ENCODE results near the gene HIBCH.

The HIBCH gene

DNA sequence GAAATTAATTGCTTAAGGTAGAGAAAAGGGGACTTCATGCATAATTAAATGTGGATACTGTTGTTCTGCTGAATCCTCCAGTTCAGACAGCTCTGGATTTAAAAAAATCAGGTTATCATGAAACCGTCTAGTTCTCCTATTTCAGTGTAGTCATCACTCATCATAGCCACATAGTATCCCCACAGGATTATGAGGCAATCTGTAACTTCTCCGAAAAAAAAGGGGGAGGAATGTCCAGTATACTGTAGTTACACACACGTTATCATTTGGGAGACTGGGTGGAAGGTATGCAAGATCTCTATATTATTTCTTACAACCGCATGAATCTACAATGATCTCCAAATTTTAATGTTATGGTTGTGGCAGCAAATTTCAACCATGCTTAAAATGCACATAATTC is 114.0 kb downstream of the HIBCH start:
- Histone ChIP-seq H3K4me1 (ENCODE audit: control insufficient read depth in 2 of 2, insufficient read depth in 1 of 2, low read depth in 1 of 2, low read length in 2 of 2) (no peaks in the 10 kb centered on the region), H2BK5ac (ENCODE audit: low read length) (no peak overlapping the region), H2BK120ac (ENCODE audit: low read depth, low read length) (no peak overlapping the region), H4K91ac (ENCODE audit: low read depth, low read length, poor library complexity) (no peak overlapping the region), H3K14ac (ENCODE audit: low read length) (no peak overlapping the region), H3K27me3 (ENCODE audit: control insufficient read depth in 3 of 3, insufficient read depth in 3 of 3, low read depth in 1 of 3, low read length in 3 of 3) (no peaks in the 10 kb centered on the region), H3K4me3 (ENCODE audit: low read length in 2 of 2) (no peak overlapping the region), H2AFZ (ENCODE audit: low read length) (no peak overlapping the region), H3K36me3 (replicated peaks in 1 of 2; ENCODE audit: control insufficient read depth in 2 of 2, insufficient read depth in 2 of 2, low read length in 2 of 2) (peaks cover 2 to 20% of the 10 kb centered on the region in 2 donors), H2BK15ac (ENCODE audit: low read length) (no peak overlapping the region), H3K4ac (ENCODE audit: low read length) (no peak overlapping the region), H3K18ac (ENCODE audit: low read length) (no peak overlapping the region), H3K9ac (ENCODE audit: low read depth, low read length, poor library complexity) (no peak overlapping the region), H3K4me2 (ENCODE audit: insufficient read depth, low read length, poor library complexity, severe bottlenecking) (no peak overlapping the region), H4K8ac (ENCODE audit: low read depth, low read length) (no peak overlapping the region), H3K79me1 (ENCODE audit: low read depth, low read length) (no peaks in the 10 kb centered on the region), H2BK12ac (ENCODE audit: low read length) (no peak overlapping the region), H2AK5ac (ENCODE audit: low read depth, low read length) (no peak overlapping the region), H3K23ac (ENCODE audit: low read depth, low read length, poor library complexity) (no peak overlapping the region), H3K9me3 (replicated peaks in 1 of 2; ENCODE audit: control insufficient read depth in 2 of 2, insufficient read depth in 1 of 2, low read depth in 1 of 2, low read length in 2 of 2) (no peaks in the 10 kb centered on the region), H3K27ac (replicated peaks; ENCODE audit: low read length) (no peak overlapping the region)
- no peak for DNase-seq (ENCODE audit: low spot score)
- no CpG with 5 or more reads among the region's 4 CpGs for WGBS, 2 donors (ENCODE audit: extremely low coverage in 2 of 2, insufficient read length in 2 of 2, insufficient replicate concordance in 1 of 2)

DNA sequence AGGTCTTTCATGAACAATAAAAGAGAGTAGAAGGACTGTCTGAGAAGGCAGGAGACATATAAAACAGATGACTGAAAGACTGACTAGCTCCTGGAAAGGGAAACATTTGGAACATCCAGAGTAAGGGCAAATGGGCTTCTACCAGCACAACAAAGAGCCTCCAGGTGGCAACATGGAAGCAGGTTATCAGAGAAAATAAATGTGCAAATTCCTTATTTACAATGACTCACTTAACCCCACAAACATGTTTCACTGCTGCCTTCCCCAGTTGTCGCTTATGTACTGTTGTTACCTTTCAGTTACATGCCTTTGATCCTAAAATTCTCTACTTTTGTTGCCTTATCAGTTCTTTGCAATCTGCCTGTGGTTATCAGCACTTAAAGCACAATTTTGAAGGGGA is 117.0 kb downstream of the HIBCH start:
- Histone ChIP-seq H3K4ac (ENCODE audit: low read length) (no peak overlapping the region), H3K14ac (ENCODE audit: low read length) (no peak overlapping the region), H3K9me3 (replicated peaks in 1 of 2; ENCODE audit: control insufficient read depth in 2 of 2, insufficient read depth in 1 of 2, low read depth in 1 of 2, low read length in 2 of 2) (no peaks in the 10 kb centered on the region), H3K4me1 (ENCODE audit: control insufficient read depth in 2 of 2, insufficient read depth in 1 of 2, low read depth in 1 of 2, low read length in 2 of 2) (no peaks in the 10 kb centered on the region), H3K79me1 (ENCODE audit: low read depth, low read length) (no peaks in the 10 kb centered on the region), H3K27me3 (ENCODE audit: control insufficient read depth in 3 of 3, insufficient read depth in 3 of 3, low read depth in 1 of 3, low read length in 3 of 3) (no peaks in the 10 kb centered on the region), H3K27ac (replicated peaks; ENCODE audit: low read length) (no peak overlapping the region), H2BK5ac (ENCODE audit: low read length) (no peak overlapping the region), H3K4me2 (ENCODE audit: insufficient read depth, low read length, poor library complexity, severe bottlenecking) (no peak overlapping the region), H3K18ac (ENCODE audit: low read length) (no peak overlapping the region), H4K91ac (ENCODE audit: low read depth, low read length, poor library complexity) (no peak overlapping the region), H2AFZ (ENCODE audit: low read length) (no peak overlapping the region), H2BK120ac (ENCODE audit: low read depth, low read length) (no peak overlapping the region), H3K36me3 (replicated peaks in 1 of 2; ENCODE audit: control insufficient read depth in 2 of 2, insufficient read depth in 2 of 2, low read length in 2 of 2) (peaks cover 3 to 36% of the 10 kb centered on the region in 2 donors), H2AK5ac (ENCODE audit: low read depth, low read length) (no peak overlapping the region), H4K8ac (ENCODE audit: low read depth, low read length) (no peak overlapping the region), H2BK12ac (ENCODE audit: low read length) (no peak overlapping the region), H2BK15ac (ENCODE audit: low read length) (no peak overlapping the region), H3K4me3 (ENCODE audit: low read length in 2 of 2) (no peak overlapping the region), H3K9ac (ENCODE audit: low read depth, low read length, poor library complexity) (no peak overlapping the region), H3K23ac (ENCODE audit: low read depth, low read length, poor library complexity) (no peak overlapping the region)
- WGBS, 2 donors (ENCODE audit: extremely low coverage in 2 of 2, insufficient read length in 2 of 2, insufficient replicate concordance in 1 of 2): no CpG with 5 or more reads among the region's 1 CpG
- DNase-seq (ENCODE audit: low spot score): no peak

DNA sequence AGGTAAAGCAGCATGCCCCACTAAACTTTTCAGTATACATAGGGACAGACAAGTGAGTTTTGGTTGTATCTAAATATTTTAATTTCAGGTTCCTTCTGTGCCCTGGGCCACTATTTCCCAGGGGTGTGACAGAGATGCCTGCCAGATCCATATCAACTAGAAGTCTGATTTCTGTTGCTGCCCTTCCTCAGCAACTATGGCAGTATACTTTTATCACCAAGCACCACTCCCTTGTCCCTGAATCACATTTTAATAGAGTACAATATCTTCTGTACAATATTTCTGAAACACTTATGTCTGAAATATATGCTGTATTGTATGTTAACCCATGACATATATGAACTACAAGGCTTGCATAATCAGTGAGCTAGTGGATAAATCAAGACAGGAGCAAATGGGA is 117.6 kb downstream of the HIBCH start:
- no peak overlapping the region for H3K27ac ChIP-seq (replicated peaks; ENCODE audit: low read length)
- H3K18ac ChIP-seq (ENCODE audit: low read length): no peak overlapping the region
- no peak overlapping the region for H2BK5ac ChIP-seq (ENCODE audit: low read length)
- no peaks in the 10 kb centered on the region for H3K27me3 ChIP-seq (ENCODE audit: control insufficient read depth in 3 of 3, insufficient read depth in 3 of 3, low read depth in 1 of 3, low read length in 3 of 3)
- H3K4me1 ChIP-seq (ENCODE audit: control insufficient read depth in 2 of 2, insufficient read depth in 1 of 2, low read depth in 1 of 2, low read length in 2 of 2): no peaks in the 10 kb centered on the region
- DNase-seq (ENCODE audit: low spot score): no peak
- H2BK120ac ChIP-seq (ENCODE audit: low read depth, low read length): no peak overlapping the region
- peaks cover 3 to 36% of the 10 kb centered on the region in 2 donors for H3K36me3 ChIP-seq (replicated peaks in 1 of 2; ENCODE audit: control insufficient read depth in 2 of 2, insufficient read depth in 2 of 2, low read length in 2 of 2)
- no peak overlapping the region for H4K8ac ChIP-seq (ENCODE audit: low read depth, low read length)
- H3K9me3 ChIP-seq (replicated peaks in 1 of 2; ENCODE audit: control insufficient read depth in 2 of 2, insufficient read depth in 1 of 2, low read depth in 1 of 2, low read length in 2 of 2): no peaks in the 10 kb centered on the region
- H2BK15ac ChIP-seq (ENCODE audit: low read length): no peak overlapping the region
- no peak overlapping the region for H3K23ac ChIP-seq (ENCODE audit: low read depth, low read length, poor library complexity)
- no peak overlapping the region for H3K4ac ChIP-seq (ENCODE audit: low read length)
- H2AK5ac ChIP-seq (ENCODE audit: low read depth, low read length): no peak overlapping the region
- H2BK12ac ChIP-seq (ENCODE audit: low read length): no peak overlapping the region
- H3K4me3 ChIP-seq (ENCODE audit: low read length in 2 of 2): no peak overlapping the region
- no peak overlapping the region for H2AFZ ChIP-seq (ENCODE audit: low read length)
- H3K14ac ChIP-seq (ENCODE audit: low read length): no peak overlapping the region
- no peak overlapping the region for H3K4me2 ChIP-seq (ENCODE audit: insufficient read depth, low read length, poor library complexity, severe bottlenecking)
- H3K79me1 ChIP-seq (ENCODE audit: low read depth, low read length): no peaks in the 10 kb centered on the region
- H4K91ac ChIP-seq (ENCODE audit: low read depth, low read length, poor library complexity): no peak overlapping the region
- no peak overlapping the region for H3K9ac ChIP-seq (ENCODE audit: low read depth, low read length, poor library complexity)

DNA sequence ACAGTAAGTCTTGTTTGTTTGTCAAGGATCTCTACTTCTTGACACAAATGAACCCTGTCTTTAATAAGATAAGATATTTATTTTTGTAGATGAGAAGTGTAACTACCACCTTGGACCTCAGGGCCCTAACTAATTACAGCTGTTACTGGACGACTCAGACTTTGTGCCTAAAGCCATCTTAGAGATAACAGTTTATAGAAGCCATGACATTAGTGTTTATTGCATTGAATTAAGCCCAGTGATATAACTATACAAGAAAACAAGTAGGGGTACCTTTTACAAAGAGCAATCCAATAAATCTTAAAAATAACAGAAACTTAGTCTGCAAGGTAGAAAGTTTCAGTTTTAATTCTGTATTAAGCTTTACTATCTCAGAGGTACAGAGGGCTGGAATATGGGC is 119.0 kb downstream of the HIBCH start:
- no peaks in the 10 kb centered on the region for H3K27me3 ChIP-seq (ENCODE audit: control insufficient read depth in 3 of 3, insufficient read depth in 3 of 3, low read depth in 1 of 3, low read length in 3 of 3)
- H3K9me3 ChIP-seq (replicated peaks in 1 of 2; ENCODE audit: control insufficient read depth in 2 of 2, insufficient read depth in 1 of 2, low read depth in 1 of 2, low read length in 2 of 2): no peaks in the 10 kb centered on the region
- H2BK5ac ChIP-seq (ENCODE audit: low read length): no peak overlapping the region
- no peak overlapping the region for H3K4ac ChIP-seq (ENCODE audit: low read length)
- no peak overlapping the region for H2AK5ac ChIP-seq (ENCODE audit: low read depth, low read length)
- H4K8ac ChIP-seq (ENCODE audit: low read depth, low read length): no peak overlapping the region
- no peak overlapping the region for H3K27ac ChIP-seq (replicated peaks; ENCODE audit: low read length)
- H2BK12ac ChIP-seq (ENCODE audit: low read length): no peak overlapping the region
- H3K79me1 ChIP-seq (ENCODE audit: low read depth, low read length): no peaks in the 10 kb centered on the region
- no peak overlapping the region for H3K9ac ChIP-seq (ENCODE audit: low read depth, low read length, poor library complexity)
- no peak overlapping the region for H2BK15ac ChIP-seq (ENCODE audit: low read length)
- H2AFZ ChIP-seq (ENCODE audit: low read length): no peak overlapping the region
- H3K4me2 ChIP-seq (ENCODE audit: insufficient read depth, low read length, poor library complexity, severe bottlenecking): no peak overlapping the region
- H3K23ac ChIP-seq (ENCODE audit: low read depth, low read length, poor library complexity): no peak overlapping the region
- H3K4me3 ChIP-seq (ENCODE audit: low read length in 2 of 2): no peak overlapping the region
- no peak for DNase-seq (ENCODE audit: low spot score)
- WGBS, 2 donors (ENCODE audit: extremely low coverage in 2 of 2, insufficient read length in 2 of 2, insufficient replicate concordance in 1 of 2): no CpG with 5 or more reads among the region's 1 CpG
- H3K14ac ChIP-seq (ENCODE audit: low read length): no peak overlapping the region
- no peak overlapping the region for H2BK120ac ChIP-seq (ENCODE audit: low read depth, low read length)
- H4K91ac ChIP-seq (ENCODE audit: low read depth, low read length, poor library complexity): no peak overlapping the region
- H3K4me1 ChIP-seq (ENCODE audit: control insufficient read depth in 2 of 2, insufficient read depth in 1 of 2, low read depth in 1 of 2, low read length in 2 of 2): no peaks in the 10 kb centered on the region
- H3K18ac ChIP-seq (ENCODE audit: low read length): no peak overlapping the region
- peaks cover 3 to 32% of the 10 kb centered on the region in 2 donors for H3K36me3 ChIP-seq (replicated peaks in 1 of 2; ENCODE audit: control insufficient read depth in 2 of 2, insufficient read depth in 2 of 2, low read length in 2 of 2)

Data from neuronal stem cell (in vitro differentiated cells).